Right ventricle myocardium inferior (tissue), 1 donor: ENCODE measurements around the gene POU3F4. TPM values are rescaled to one million over a fixed set of nuclear protein-coding genes. Genes with fewer than 3 reads are reported as not detected.

Source experiments
- ATAC-seq: fragments of 200-7000 bp; cut with Tn5 transposase; one replicate; pipeline ENCODE4 v1.9.1; 2020; ENCODE audit warnings: mild to moderate bottlenecking, moderate library complexity
- DNase-seq: peaks from one replicate; pipeline ENCODE4 v3.0.0; 2021; ENCODE audit errors: missing footprints
- intact Hi-C: fragments of 100-400 bp; cut with DNase I; formaldehyde crosslinking; loops from one replicate; pipeline ENCODE4 v1.11.0; 2022
- long read RNA-seq: library from polyadenylated mRNA; unstranded; transcript quantifications from one replicate; pipeline ENCODE4 v2.0.0, GENCODE V29; 2021
- total RNA-seq: library from RNA; stranded (reverse); fragmentation: NEBNext Ultra II Directional; extraction: Animal tissue kit (Norgen Biotek cat#: 25700); gene quantifications from one replicate; pipeline ENCODE4 v1.2.1, GENCODE V29; 2021
- donor health status: DM: no; HTN: yes; CAD: no; lungs with severe emphysema.

POU3F4 gene
- total RNA-seq: not detected
- long read RNA-seq: 0 reads

GRCh38 chrX:83508006-83508405 is at the start of gene POU3F4:
Gene POU3F4, plus strand, starts transcription at chrX:83508290. Its CDS starts 35 bp downstream, at chrX:83508325.
- no peak for ATAC-seq
- DNase-seq: no peak
- intact Hi-C loops: no loop called here

GRCh38 chrX:83469551-83469950 is 38.5 kb upstream of the POU3F4 start:
- DNase-seq (no peak), ATAC-seq (no peak)
- intact Hi-C loops: no loop called here

GRCh38 chrX:83495898-83496297 is 12.2 kb upstream of the POU3F4 start:
- no peak for ATAC-seq
- DNase-seq: no peak
- intact Hi-C loops: no loop called here

GRCh38 chrX:83501003-83501402 is 7.1 kb upstream of the POU3F4 start:
- ATAC-seq: no peak
- intact Hi-C loops: no loop called here
- DNase-seq: no peak

- intact Hi-C loops: no loop called here
- ATAC-seq (no peak), DNase-seq (no peak)
These were observed 6.6 kb upstream of the POU3F4 start for GRCh38 chrX:83501530-83501929.

- DNase-seq: no peak
- intact Hi-C loops: no loop called here
- no peak for ATAC-seq
These were observed 3.2 kb upstream of the POU3F4 start for GRCh38 chrX:83504721-83505479.

- ATAC-seq (no peak), DNase-seq (no peak)
- intact Hi-C loops: no loop called here
These were observed 600 bp downstream of the POU3F4 start for GRCh38 chrX:83508526-83509253.

GRCh38 chrX:83509254-83509801 is 1.2 kb downstream of the POU3F4 start:
- ATAC-seq: no peak
- intact Hi-C loops: no loop called here

GRCh38 chrX:83510510-83511062 is 2.5 kb downstream of the POU3F4 start:
- DNase-seq (no peak), ATAC-seq (no peak)
- intact Hi-C loops: no loop called here

More at GRCh38 chrX:83509254-83509801, 1.2 kb downstream of the POU3F4 start:
- DNase-seq: no peak

GRCh38 chrX:83511208-83511607 is 3.1 kb downstream of the POU3F4 start:
- DNase-seq (no peak), ATAC-seq (no peak)
- intact Hi-C loops: no loop called here

GRCh38 chrX:83512111-83512510 is 4.0 kb downstream of the POU3F4 start:
- DNase-seq (no peak), ATAC-seq (no peak)
- intact Hi-C loops: no loop called here

- ATAC-seq: no peak
- DNase-seq: no peak
- intact Hi-C loops: no loop called here
These were observed 8.5 kb downstream of the POU3F4 start for GRCh38 chrX:83516597-83516996.

- ATAC-seq: no peak
- DNase-seq: no peak
- intact Hi-C loops: no loop called here
These were observed 13.8 kb downstream of the POU3F4 start for GRCh38 chrX:83521905-83522304.

GRCh38 chrX:83529950-83530349 is 21.9 kb downstream of the POU3F4 start:
- ATAC-seq: no peak
- intact Hi-C loops: no loop called here
- no peak for DNase-seq

GRCh38 chrX:83535417-83536196 is 27.5 kb downstream of the POU3F4 start:
- ATAC-seq (no peak), DNase-seq (no peak)
- intact Hi-C loops: no loop called here
